ENCODE measurements around the gene ALDOB.

ALDOB gene

DNA sequence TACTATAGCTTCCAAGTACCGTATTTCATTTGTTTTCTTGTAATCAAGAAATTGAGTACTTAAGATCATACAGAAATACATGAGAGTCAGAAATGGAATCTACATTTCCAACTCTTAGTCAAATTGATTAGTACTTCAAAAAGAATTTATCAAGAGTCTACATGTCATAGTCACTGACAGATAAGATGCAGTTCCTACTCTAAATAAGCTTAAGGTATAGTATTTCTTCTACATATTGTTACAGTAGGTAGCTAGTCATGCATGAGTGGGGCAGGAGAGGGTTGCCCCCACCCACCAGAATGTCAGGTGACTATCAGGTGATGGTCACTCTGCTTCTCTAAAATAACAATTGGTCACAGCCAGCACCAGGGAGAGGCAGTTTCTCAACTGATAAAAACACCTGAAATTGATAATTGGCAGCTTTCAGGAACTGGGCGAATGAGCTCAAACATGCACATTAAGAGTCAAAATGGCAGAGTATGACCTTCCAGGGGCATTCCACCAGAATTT is 53.7 kb downstream of the ALDOB start:
- DNase-seq, result no peak

DNA sequence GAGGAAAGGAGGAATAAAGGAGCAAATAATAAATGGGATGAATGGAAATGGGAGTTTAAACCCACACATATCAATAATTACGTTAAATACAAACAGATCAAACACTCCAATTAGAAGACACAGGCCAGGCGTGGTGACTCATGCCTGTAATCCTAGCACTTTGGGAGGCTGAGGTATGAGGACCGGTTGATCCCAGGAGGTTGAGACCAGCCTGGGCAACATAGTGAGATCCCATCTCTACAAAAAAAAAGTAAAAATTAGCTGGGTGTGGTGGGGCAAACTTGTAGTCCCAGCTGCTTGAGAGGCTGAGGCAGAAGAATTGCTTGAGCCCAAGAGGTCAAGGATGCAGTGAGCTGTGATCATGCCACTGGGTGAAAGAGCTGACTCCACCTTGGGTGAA is 54.5 kb downstream of the ALDOB start:
- no peak for DNase-seq

DNA sequence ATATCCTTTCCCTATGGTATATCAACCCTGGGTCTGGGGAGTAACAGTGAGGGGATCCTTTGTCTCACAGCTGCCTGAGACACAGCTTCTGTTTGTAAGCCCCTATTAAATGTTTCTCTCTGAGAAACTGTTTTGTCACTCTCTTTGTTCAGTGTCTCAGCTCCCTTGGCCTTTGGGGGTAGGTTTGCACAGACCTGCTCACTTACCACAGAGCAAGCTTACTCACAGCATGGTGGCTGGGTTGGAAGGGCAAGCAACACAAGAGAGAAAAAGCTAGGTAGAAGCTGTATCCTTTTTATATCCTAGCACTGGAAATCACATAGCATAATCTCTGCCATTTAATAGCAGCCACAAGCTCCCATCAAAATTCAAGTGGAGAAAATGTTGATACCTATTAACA is 55.3 kb downstream of the ALDOB start:
- DNase-seq, result no peak

DNA sequence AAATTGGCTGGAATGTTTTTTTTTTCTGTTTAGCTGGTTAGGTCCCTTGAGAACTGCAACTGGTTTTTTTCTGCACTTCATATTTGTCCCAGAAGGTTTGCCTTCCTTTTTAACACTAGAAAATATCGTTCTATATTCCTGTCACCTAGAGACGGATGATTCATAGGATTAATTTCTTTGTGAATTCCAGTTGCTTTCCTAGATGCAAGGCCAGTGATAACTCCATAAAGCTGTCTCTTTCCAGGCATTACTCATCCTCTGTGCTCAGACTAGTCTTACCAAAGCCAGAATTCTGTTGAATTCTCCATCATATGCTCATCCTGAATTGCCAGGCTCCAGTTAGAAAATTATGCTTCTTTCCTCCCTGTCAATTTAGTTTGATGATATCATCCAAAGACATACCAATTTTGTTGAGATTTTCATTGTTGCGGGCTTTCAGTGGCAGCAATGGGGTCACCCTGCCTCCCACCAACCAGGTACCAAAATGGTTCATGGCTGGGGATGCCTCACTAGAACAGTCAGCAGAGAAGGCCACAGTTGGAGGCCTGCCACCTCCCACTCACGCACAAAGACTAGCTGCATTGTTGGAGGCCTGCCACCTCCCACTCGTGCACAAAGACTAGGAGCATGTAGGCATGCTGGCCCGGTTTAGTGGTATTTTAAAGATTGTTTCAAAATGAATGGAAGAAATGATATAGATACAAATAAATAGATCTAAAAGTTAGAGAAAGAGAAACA is 59.3 kb downstream of the ALDOB start:
- no peak for DNase-seq

DNA sequence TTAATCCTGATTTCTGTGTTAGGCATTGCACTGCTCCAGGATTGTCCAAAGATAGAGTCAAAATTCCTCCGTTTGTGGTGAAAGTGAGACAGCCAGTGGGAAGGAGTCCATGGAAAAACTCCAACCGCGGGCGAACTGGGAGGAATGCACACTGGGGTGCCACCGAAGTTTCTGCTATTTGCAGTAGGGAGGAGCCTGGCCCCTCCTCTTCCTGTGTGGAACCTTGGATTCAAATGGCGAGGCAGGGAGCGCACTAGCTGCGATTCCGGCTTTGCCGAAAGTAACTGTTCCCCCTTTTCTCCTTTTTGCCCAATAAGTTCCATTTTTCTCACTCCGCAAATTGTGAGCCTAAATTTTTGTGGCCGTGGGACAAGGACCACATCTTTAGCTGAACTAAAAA is 60.0 kb downstream of the ALDOB start:
- no peak for DNase-seq

DNA sequence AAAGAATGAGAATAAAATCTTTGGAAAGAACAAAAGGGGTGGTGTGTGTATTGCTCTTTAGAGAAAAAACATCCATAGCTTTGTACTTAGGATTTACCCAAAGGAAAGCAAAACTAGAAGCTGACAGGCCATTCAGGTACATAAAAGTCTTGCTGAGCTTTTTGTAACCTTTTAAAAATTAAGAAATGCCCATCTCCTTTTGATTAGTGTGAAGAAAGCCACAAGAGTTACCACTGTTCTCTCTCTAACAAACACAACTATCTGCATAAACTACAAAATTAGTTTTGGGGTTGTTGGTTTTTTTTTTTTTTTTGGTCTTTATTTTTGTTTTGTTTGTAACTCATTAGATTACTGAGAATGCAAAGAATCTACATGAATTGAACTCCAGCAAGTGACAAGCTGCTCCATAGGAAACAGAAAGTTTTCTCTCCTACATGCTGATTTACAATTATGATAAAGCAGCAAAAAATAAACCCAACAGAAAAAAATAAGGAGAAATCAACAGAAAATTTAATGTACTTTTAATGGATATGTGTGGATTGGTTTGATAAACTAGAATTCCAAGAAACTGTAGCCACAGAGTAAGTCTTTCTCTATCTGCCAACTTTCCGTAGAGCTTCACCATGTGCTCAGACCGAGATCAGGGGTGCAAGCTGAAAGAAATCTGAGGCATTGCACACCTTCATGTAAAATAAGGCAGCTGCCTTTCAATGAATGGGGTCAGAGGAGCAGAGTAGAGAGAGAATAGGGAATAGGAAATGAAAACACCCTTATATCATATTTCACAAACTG is 63.1 kb downstream of the ALDOB start:
- DNase-seq, result no peak

DNA sequence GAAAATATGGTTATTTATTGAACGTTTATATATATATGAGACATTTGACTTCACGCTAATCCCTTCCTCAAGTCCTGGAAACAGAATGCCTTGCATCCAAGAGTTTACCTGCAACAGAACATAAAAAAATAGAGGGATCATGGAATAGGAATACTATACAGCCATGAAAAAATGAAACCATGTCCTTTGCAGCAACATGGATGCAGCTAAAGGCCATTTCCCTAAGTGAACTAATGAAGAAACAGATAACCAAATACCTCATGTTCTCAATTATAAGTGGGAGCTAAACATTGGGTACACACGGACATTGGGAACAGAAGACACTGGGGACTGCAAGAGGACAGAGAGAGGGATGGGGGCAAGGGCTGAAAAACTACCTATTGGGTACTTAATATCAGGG is 63.8 kb downstream of the ALDOB start:
- no peak for DNase-seq
